HuH-7 (cell line): ENCODE measurements around the gene PIEZO1.
"Not testable (repeated sequence)": the region's sequence is repeated elsewhere in the genome, so short reads cannot be mapped to it uniquely, and the experiment has no call there.

ENCODE experiments used
- DNase-seq: peaks from one replicate; pipeline ENCODE4 v3.0.0; 2011; ENCODE audit warnings: low spot score

PIEZO1 gene

GRCh38 chr16:88782454-88783390, 2.3 kb downstream of the PIEZO1 start:
- DNase-seq: no peak

GRCh38 chr16:88781140-88782077, 3.6 kb downstream of the PIEZO1 start:
- DNase-seq: no peak

GRCh38 chr16:88780142-88781062, 4.6 kb downstream of the PIEZO1 start:
- no peak for DNase-seq

GRCh38 chr16:88779406-88780141, 5.4 kb downstream of the PIEZO1 start:
- no peak for DNase-seq

GRCh38 chr16:88778541-88779065, 6.4 kb downstream of the PIEZO1 start:
- no peak for DNase-seq

GRCh38 chr16:88778271-88778525, 6.8 kb downstream of the PIEZO1 start:
- DNase-seq: no peak

GRCh38 chr16:88777471-88778270, 7.3 kb downstream of the PIEZO1 start:
- no peak for DNase-seq

- no peak for DNase-seq
Observed at GRCh38 chr16:88775825-88776224, 9.2 kb downstream of the PIEZO1 start.

GRCh38 chr16:88774544-88775393, 10.3 kb downstream of the PIEZO1 start:
- DNase-seq: no peak

GRCh38 chr16:88773812-88774291, 11.2 kb downstream of the PIEZO1 start:
- no peak for DNase-seq

- DNase-seq: no peak
Observed at GRCh38 chr16:88772871-88773811, 11.9 kb downstream of the PIEZO1 start.

- DNase-seq: not testable (repeated sequence)
Observed at GRCh38 chr16:88771781-88772180, 13.2 kb downstream of the PIEZO1 start.

GRCh38 chr16:88771294-88771772, 13.7 kb downstream of the PIEZO1 start:
- no peak for DNase-seq

- DNase-seq: no peak
Observed at GRCh38 chr16:88770461-88771293, 14.3 kb downstream of the PIEZO1 start.

GRCh38 chr16:88769617-88770460, 15.2 kb downstream of the PIEZO1 start:
- DNase-seq: peak; percentile 93
